GM18858 (cell line): ENCODE measurements around the gene THBS4.
A peak's percentile ranks its signal among the peaks of the same experiment; 100 is the strongest.

Experiments
- ATAC-seq: cut with Tn5 transposase; IDR thresholded peaks from one replicate; pipeline ENCODE4 v1.9.1; 2021; ENCODE audit not compliant: unreplicated experiment

THBS4 gene

DNA sequence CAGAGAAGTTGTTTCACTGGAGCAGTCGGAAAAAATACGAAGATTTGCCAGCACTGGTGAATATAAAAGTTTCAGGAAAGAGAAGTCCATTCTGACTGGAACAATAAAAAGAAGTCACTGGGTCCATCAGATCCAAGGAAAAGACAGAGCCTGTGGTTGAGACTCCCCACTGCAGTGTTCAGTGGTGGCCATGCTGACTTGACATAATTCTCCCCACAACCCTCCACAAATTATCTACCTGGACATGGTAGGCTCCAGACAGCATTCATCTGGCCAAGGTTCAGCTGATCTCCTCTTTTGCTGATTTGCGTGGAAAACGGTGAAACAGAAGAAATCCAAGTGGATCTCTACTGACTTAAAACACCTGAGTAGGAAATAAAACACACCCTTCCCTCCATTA is 8.0 kb downstream of the THBS4 start:
- no peak for ATAC-seq

DNA sequence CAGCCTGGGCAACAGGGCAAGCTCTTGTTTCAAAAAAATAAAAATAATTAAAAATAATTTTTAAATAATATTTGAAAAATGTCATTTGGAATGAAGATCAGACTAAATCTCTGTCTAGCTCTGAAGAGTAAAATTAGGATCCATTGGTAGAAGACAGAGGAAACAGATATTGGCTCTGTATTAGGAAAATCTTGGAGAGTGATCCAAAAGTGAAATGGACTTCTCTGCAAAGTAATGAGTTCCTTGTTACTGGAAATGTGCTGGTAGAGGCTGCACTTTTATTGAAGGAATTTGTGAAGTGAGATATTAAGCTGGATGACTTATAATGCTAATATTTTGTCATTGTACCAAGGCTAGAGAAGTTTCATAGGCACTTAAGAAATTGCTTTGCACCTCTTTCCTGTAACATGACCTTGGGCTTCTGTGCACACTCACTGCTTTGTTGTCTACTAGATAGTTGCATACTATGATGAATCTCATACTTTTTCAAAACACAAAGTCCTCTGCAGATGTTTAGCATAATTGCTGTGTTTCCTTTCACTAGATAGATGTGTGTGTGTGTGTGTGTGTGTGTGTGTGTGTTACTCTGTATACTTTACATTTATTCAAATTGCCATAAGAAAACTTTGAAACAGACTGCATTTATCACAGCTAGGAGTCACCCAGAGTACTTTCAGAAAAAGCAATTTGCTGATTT is 13.1 kb downstream of the THBS4 start:
- no peak for ATAC-seq

DNA sequence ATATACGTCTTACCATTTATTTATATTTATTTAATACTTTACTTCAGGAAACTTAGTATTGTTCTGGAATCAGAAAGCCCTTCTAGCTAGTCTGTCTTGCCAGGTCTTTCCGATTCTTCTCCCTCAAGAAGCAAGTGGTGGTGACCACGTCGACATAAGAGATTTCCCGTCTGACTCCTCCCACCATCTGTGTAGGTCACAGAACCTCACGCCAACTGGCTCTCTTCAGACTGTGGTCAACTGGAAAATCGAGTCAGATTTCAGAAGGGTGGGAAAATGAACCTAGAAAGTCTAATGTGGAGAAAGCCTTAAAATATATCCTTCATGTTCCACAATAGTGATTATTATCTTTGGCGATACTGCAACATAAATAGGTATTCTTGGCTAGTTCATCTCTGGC is 17.3 kb downstream of the THBS4 start:
- no peak for ATAC-seq

DNA sequence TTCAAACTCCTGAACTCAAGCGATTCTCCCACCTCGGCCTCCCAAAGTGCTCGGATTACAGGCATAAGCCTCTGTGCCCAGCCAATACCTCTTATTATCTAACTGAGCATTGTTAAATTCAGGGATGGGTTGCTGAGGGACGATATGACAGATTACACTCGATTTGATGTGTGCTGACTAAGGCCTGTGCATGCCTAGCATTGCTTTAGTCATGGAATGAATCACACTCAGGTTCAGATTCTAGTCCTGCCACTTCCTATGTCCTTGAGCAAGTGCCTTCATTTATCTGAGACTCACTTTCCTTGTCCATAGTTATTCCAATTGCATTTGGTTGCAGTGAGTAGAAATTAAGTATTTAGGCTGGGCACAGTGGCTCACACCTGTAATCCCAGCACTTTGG is 19.5 kb downstream of the THBS4 start:
- ATAC-seq: no peak

DNA sequence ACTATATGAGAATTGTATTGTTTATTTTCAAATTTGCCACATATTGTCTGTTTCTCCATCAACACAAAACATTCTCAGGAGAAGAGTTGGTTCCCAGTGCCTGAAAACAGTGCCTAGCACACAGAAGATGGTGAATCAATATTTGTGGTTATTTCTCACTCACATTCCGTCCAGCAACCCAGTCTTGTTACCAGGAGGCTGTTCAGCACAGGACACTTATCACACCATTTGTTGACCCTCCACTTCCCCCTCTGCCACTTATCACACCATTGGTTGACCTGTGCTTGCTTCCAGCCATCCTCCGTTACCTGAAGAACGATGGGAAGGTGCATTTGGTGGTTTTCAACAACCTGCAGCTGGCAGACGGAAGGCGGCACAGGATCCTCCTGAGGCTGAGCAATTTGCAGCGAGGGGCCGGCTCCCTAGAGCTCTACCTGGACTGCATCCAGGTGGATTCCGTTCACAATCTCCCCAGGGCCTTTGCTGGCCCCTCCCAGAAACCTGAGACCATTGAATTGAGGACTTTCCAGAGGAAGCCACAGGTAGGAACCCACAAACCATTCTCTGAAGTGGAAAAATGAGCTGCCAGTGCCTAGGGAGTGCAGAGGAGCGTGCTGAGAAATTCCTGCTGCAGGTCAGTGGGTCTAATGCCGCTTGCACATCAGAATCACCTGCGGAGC is 20.5 kb downstream of the THBS4 start:
- ATAC-seq: no peak

DNA sequence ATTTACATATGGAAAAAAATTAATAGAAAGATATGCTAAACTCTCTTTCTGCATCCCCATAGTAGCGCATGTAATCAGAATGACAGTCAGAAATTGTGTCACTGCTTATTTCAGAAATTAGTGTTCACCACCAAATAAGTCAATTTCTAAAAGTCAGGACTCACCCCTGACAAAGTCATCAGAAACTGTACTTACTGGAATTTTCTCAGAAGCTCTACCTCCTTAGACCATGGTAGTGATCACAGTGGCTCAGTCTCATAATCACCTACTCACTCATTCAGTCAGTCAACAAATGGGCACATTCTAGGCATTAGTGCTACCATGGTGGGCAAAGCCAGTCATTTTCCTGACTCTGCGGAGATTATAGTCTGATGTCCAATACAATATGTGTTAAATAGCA is 22.0 kb downstream of the THBS4 start:
- no peak for ATAC-seq

DNA sequence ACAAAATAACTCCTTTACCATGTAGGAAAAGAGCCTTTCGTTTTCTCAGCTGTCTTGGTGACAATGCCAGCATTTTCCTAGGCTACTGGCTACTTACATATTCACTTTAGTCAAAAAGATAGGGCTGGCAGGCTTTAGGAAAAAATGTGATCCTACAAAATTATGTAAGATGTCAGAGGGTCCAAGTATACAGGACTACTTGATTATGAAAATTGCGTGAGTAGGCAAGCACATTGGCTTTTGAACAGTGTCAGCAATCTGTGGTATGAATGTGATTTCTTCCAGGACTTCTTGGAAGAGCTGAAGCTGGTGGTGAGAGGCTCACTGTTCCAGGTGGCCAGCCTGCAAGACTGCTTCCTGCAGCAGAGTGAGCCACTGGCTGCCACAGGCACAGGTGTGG is 22.8 kb downstream of the THBS4 start:
- no peak for ATAC-seq

DNA sequence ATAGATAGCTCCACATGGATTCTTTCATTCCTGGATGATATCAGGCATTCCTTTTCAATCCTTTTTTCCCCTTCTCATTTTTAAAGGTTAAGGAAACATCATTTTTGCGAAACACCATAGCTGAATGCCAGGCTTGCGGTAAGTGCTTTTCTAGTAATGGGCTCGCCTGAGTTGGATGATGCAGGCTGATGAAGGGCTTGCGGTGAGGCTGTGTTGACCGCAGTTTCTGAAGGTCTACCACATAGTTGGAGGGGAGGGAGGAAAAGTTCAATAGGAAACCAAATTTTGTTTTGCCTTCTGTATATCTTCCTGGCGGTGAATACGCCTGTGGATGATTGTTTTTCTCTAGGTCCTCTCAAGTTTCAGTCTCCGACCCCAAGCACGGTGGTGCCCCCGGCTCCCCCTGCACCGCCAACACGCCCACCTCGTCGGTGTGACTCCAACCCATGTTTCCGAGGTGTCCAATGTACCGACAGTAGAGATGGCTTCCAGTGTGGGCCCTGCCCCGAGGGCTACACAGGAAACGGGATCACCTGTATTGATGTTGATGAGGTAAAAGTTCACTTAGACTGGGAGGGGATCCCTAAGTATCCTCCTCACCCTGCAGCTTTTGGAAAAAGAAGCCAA is 24.3 kb downstream of the THBS4 start:
- ATAC-seq: no peak

DNA sequence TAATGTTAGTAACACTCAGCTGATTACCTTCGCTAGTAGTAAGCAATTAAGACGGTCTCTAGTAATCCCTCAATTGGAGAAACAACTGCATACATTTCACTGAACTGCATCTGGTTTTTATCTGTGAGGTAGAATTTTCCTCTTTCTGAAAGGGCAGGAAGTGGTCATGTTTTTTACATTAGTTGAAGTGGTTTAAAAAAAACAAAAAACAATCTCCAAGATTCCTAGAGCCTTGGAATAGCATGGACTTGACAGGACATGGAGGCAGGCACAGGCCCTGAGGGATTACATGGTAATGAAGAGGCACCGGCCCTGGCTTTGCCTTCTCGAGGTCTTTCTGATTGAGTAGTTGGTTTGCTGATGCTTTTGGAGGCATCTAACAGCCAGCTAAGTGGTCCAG is 25.8 kb downstream of the THBS4 start:
- ATAC-seq: no peak

DNA sequence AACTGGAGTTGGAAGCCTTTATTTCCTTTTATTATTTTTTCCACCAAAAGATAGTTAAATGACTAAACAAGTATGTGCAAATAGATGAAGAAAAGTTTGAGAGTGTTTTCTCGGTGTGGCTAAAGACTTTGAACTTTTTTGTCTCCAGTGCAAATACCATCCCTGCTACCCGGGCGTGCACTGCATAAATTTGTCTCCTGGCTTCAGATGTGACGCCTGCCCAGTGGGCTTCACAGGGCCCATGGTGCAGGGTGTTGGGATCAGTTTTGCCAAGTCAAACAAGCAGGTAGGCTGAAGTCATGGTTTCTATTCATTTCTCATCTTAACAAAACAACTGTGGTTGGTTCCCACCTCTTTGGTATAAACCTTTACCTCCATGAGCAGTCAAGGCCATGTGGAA is 26.4 kb downstream of the THBS4 start:
- no peak for ATAC-seq

DNA sequence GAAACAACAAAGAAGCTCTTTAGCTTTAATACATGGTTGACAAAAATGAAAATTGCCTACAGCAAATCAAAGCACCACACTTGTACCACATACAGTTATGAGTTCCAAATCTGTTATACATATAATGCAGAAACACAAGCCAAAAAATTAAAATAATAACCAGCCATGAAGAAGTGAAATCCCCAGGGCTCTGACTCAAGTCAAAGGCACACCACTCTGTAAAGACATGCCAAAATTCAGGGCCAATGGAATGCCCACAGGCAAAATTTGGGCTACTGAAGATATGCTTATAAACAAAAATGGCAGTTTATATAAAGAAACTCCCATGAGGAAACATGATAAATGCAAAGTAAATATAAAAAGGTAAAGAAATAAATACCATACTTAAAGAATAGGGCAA is 29.0 kb downstream of the THBS4 start:
- ATAC-seq: no peak

DNA sequence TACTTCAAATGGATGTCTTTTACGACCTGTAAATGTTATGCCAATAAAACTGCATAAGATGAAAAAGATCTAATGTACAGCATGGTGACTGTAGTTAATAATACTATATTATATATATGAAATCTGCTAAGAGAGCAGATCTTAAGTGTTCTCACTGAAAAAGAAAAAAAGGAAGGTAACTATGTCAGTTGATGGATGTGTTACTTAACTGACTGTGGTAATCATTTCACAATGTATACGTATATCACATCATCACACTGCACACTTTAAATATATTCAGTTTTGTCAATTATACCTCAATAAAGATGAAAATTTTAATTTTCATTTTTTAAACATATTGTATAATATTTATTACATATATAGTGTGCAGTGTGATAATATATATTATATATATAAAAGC is 31.9 kb downstream of the THBS4 start:
- ATAC-seq: no peak

DNA sequence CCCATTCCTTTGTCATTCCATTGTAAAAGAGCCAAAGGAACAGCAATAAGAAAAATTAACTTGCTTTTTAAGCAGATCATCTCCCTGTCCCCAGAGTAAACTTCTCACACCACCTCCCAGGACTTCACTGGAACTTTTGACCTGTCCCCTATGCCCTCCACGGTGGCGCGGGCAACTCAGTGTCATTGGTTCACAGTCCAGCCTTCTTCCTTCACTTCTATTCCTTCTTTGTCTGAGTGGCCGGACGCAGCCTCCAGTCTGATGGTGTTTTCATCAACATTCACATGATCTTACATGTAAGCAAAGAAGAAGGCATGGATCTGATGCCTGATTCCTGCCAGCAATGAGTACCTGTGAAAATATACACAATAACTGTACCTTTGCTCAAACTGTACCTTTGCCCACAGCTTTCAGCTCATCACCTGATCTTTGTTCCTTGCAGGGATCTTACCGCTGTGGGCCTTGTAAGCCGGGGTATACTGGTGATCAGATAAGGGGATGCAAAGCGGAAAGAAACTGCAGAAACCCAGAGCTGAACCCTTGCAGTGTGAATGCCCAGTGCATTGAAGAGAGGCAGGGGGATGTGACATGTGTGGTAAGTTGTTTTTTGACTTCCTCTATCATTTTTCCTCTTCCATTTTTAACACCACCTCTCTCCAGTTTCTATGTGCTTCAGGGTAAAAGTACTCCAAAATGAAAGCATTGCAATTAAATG is 32.5 kb downstream of the THBS4 start:
- ATAC-seq: no peak

DNA sequence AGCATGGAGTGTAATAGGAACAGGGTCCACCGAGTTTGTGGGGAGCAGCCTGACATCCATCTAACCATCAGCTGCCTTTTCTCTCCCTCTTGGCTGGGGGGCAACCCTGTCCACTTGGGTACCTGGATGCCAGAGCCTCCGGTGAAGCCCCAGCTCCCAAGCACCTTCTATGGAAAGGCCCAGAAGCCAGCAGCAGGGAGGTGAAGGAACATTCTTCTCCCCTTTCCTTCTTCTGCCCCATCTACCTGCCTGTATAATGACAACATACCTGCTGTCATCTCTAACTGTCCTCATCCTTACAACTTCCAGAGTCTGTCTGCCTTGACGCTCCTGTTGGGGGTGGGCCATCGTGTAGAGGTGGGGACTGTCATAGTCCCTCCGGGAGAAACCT is 33.1 kb downstream of the THBS4 start:
- no peak for ATAC-seq

DNA sequence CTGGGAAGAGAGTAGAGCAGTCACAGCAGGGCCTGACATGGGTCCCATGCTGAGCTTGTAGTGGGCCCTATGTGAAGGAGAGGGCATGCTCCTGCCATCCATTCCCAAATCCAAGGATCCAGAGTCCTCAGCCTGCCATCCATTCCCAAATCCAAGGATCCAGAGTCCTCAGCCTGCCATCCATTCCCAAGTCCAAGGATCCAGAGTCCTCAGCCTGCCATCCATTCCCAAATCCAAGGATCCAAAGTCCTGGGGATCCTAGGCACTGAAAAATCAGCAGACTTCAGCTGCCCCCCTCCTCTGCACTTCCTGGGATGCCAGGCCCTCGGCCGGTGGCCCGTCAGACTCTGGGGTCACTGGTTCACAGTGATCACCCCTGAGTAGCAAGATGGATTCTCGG is 33.6 kb downstream of the THBS4 start:
- ATAC-seq: no peak

DNA sequence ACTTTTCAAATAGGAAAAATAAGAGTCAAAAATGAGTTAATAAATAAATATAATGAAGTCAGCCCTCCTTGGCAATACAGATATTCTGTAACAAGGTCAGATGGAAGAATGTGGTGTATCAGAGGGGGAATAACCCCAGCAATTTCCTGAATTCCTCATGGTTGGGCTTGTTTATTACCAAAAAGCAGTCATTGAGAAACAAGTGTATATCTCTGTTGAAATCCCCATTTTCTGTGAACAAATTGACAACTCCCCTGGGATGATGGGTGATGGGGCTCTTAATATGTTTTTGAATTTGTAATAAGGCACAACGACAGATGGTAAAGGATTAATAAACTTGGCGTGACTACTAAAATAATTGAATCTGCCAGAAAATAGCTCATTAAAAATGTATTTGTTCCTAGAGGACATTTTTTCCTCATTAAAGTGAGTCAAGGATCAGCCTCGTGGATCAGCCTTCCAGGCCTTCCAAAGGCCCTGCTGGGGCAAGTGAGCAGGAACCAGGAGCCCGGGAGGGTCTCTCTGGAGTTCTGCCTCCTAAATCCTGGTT is 34.2 kb downstream of the THBS4 start:
- no peak for ATAC-seq

DNA sequence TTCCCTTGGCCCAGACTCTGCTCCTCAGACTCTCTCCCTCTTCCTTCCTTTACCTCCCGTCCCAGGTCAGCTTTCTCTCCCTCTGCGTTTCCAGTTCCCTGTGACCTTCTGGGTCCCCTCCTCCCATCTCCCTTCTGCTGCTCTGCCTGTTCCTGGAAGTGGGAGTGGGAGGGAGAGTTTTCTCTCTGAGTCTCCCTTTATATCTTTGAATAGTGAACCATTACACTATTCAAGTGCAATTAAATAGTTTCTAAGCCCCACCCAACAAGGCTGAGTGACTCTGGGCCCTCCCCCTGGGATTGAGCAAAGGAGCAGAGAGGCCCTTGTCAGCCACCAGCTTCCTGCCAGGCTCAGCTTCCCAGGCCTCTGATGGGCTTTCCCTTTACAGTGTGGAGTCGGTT is 34.8 kb downstream of the THBS4 start:
- no peak for ATAC-seq

DNA sequence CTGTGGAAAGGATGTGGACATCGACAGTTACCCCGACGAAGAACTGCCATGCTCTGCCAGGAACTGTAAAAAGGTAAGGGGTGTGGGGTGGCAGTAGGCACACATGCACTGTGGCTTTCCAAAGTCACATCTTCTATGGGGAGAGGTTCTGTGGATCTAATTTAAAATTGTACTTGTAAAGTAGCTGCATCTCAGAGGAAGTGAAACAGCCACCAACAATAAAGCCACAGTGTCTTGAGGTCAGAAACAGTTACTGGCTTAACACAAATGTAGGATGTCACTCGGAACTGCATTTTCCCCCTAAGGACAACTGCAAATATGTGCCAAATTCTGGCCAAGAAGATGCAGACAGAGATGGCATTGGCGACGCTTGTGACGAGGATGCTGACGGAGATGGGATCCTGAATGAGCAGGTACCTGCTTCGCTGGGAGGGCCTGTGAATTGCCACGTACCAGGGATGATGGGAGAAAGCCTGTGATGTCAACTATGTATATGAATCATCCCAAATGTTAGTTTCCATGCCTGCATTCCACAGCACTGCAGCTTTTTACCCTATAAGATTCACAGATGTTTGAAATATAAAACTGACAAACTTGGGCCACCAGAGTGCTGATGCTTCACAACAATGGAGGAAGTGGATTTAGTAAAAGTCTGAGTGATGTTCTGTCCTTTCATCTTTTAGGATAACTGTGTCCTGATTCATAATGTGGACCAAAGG is 35.3 kb downstream of the THBS4 start:
- peak; percentile 63 for ATAC-seq

DNA sequence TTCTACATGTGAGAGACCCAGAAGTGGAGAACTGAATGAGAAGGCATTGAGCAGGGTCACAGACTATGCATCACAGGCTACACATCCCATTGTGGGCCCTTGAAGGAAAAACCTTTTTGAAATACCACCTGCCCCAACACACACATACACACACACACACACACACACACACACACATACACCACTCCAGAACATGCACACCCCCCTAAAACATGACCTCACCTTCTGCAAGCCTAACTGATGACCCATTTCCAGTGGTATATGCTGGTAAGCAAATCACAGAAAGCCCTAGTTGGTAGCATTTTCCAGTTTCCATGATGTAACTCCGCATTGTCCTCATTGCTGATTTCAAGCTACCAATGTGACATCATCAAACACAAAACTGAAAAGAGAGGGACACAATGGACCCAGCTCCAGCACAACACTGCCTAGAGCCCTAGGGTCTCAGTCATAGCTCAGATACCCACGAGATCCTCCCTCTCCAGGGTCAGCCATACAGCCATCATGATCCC is 36.4 kb downstream of the THBS4 start:
- ATAC-seq: no peak

DNA sequence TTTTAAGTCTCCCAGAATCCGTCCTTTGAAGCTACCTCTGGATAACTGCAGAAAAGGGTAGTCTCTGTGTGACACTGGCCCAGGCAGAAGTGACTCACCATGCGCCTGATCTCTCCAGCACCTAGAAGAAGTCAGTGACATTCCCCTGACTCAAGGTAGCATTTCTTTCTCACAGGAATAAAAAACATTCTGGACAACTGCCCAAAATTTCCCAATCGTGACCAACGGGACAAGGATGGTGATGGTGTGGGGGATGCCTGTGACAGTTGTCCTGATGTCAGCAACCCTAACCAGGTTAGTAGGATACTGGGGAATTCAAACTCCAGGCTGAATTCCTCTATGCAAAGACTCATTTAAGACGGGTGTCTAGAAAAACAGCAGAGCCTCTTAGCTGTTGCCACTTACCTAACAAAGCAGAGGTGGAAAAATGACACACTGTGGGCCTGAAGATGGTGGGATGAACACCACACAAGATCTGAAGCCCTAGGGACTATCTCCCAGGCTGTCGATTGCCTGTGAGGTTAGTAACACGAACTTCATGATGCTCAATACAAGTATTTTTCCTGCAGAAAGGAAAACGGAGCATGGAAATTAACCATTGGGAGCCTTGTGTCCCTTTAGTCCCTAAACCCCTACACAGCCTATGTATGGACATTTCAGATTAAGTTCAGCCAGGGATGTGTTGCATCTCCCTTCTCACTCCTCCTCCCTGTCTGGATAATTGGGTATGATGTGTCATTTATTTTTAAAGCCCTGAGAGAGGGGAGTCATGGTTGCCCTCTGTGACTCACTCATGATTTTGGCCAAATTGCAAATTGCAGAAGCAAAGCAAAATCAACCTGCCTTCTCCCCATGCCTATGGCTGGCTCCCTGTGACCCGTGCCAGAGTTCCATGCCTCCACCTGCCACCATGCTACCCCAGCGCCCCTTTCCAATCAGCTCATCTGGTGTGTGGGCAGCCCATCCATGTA is 37.2 kb downstream of the THBS4 start:
- ATAC-seq: no peak
